Small intestine (tissue), 7 donors: ENCODE measurements around the gene RAB24. TPM values are rescaled to one million over a fixed set of nuclear protein-coding genes. Genes with fewer than 3 reads are reported as not detected.
A peak's percentile ranks its signal among the peaks of the same experiment; 100 is the strongest.

Experiments used
- DNase-seq, 2 donors: peaks; one replicate each; pipeline versions ENCODE4 v3.0.0 to v3.0.0-alpha.2; 2013
- FAIRE-seq: peaks from 2 replicates; lab custom pipeline; 2012; peaks lifted over from hg19 to GRCh38; lab: Jason Lieb, UNC
- H3K27ac ChIP-seq, 3 donors: one replicate each; pipeline ENCODE4 v1.5.1; 2013; ENCODE audit warnings: low read length in 2 of 3, mild to moderate bottlenecking in 2 of 3, control low read depth in 1 of 3, inconsistent platforms in 1 of 3, low read depth in 1 of 3, moderate library complexity in 1 of 3
- H3K27me3 ChIP-seq, 3 donors: one replicate each; pipeline ENCODE4 v1.6.1; 2013; ENCODE audit warnings: low read length in 3 of 3, inconsistent platforms in 1 of 3; ENCODE audit not compliant: control insufficient read depth in 3 of 3, insufficient read depth in 3 of 3
- H3K36me3 ChIP-seq, 3 donors: one replicate each; pipeline ENCODE4 v1.6.1; 2013; ENCODE audit warnings: low read length in 3 of 3, inconsistent platforms in 1 of 3, low read depth in 1 of 3, mild to moderate bottlenecking in 1 of 3, moderate library complexity in 1 of 3; ENCODE audit not compliant: control insufficient read depth in 3 of 3, insufficient read depth in 2 of 3
- H3K4me1 ChIP-seq, 3 donors: one replicate each; pipeline ENCODE4 v1.6.1; 2013; ENCODE audit warnings: low read length in 2 of 3, inconsistent platforms in 1 of 3, low read depth in 1 of 3, mild to moderate bottlenecking in 1 of 3, moderate library complexity in 1 of 3; ENCODE audit not compliant: control insufficient read depth in 3 of 3, insufficient read depth in 2 of 3
- H3K4me3 ChIP-seq, 3 donors: one replicate each; pipeline ENCODE4 v1.5.1; 2013; ENCODE audit warnings: low read length in 3 of 3, control low read depth in 1 of 3, inconsistent platforms in 1 of 3, low read depth in 1 of 3, mild to moderate bottlenecking in 1 of 3, moderate library complexity in 1 of 3
- H3K9me3 ChIP-seq, 2 donors: one replicate each; pipeline ENCODE4 v1.6.1; 2013; ENCODE audit warnings: low read depth in 1 of 2, low read length in 1 of 2; ENCODE audit not compliant: control insufficient read depth in 2 of 2, insufficient read depth in 1 of 2
- WGBS, 3 donors: extraction: QIAGEN DNeasy Blood & Tissue Kit; methylation state at CpG; one replicate each; pipeline ENCODE4 v1.1.7; 2013; 5-methylcytosine and 5-hydroxymethylcytosine counted together
- polyA plus RNA-seq, 4 donors: library from polyadenylated mRNA; stranded (reverse) in 3 of 4; unstranded in 1 of 4; fragments of 200-250 nt in 3 of 4; fragments of 120-200 nt in 1 of 4; gene quantifications; one replicate each; pipeline versions ENCODE4 v1.2.1 to v1.2.3, GENCODE V29; 2013
- donor health status: healthy with polysubstance abuse.
- donor health status: control.
- donor health status: control.
- donor health status: Bipolar disorder and iron deficiency.
- donor health status: healthy.

RAB24 gene
- polyA plus RNA-seq, 4 donors: 48.1 to 80.1 (median 73.0) TPM

GRCh38 chr5:177330991-177331842 is 27.7 kb upstream of the RAB24 start:
- H3K9me3 ChIP-seq: no peaks in the 10 kb centered on the region
- FAIRE-seq (no peak), DNase-seq (no peak)
- H3K27ac ChIP-seq: no peak overlapping the region
- no peak overlapping the region for H3K4me3 ChIP-seq
- 78 to 84% (median 83%) methylated on average over 24 to 27 of the region's 27 CpGs for WGBS, 3 donors
- no peaks in the 10 kb centered on the region for H3K27me3 ChIP-seq
- peaks cover 0 to 10% (median 0%) of the 10 kb centered on the region in 3 donors for H3K4me1 ChIP-seq
- peaks cover 10 to 77% (median 15%) of the 10 kb centered on the region in 3 donors for H3K36me3 ChIP-seq

- FAIRE-seq (no peak), DNase-seq (no peak)
- WGBS, 3 donors: 83 to 86% (median 83%) methylated on average over 6 of the region's 6 CpGs
- no peaks in the 10 kb centered on the region for H3K9me3 ChIP-seq
- H3K4me1 ChIP-seq: peaks cover 0 to 20% (median 0%) of the 10 kb centered on the region in 3 donors
- H3K36me3 ChIP-seq: peaks cover 7 to 64% (median 15%) of the 10 kb centered on the region in 3 donors
- no peak overlapping the region for H3K27ac ChIP-seq
- H3K27me3 ChIP-seq: no peaks in the 10 kb centered on the region
- no peak overlapping the region for H3K4me3 ChIP-seq
Observed at GRCh38 chr5:177329883-177330282, 26.4 kb upstream of the RAB24 start.

GRCh38 chr5:177328545-177329231 is 25.2 kb upstream of the RAB24 start:
- peaks cover 4 to 54% (median 9%) of the 10 kb centered on the region in 3 donors for H3K36me3 ChIP-seq
- DNase-seq: no peak

GRCh38 chr5:177327539-177328522 is 24.3 kb upstream of the RAB24 start:
- 74 to 84% (median 75%) methylated on average over 28 of the region's 28 CpGs for WGBS, 3 donors
- Histone ChIP-seq H3K36me3 (peaks cover 2 to 46% (median 2%) of the 10 kb centered on the region in 3 donors), H3K4me1 (peaks cover 0 to 21% (median 0%) of the 10 kb centered on the region in 3 donors), H3K4me3 (no peak overlapping the region), H3K9me3 (no peaks in the 10 kb centered on the region), H3K27me3 (no peaks in the 10 kb centered on the region), H3K27ac (peak overlapping the region in 2 of 3 donors; percentile 1 to 39)
- DNase-seq: peak in 1 of 2 donors; percentile 25
- FAIRE-seq: no peak

More at GRCh38 chr5:177328545-177329231, 25.2 kb upstream of the RAB24 start:
- Histone ChIP-seq H3K9me3 (no peaks in the 10 kb centered on the region), H3K27me3 (no peaks in the 10 kb centered on the region), H3K4me3 (no peak overlapping the region), H3K27ac (no peak overlapping the region), H3K4me1 (peaks cover 0 to 21% (median 0%) of the 10 kb centered on the region in 3 donors)
- no peak for FAIRE-seq
- WGBS, 3 donors: 87 to 93% (median 93%) methylated on average over 19 of the region's 19 CpGs

- DNase-seq: peak; percentile 69 to 80
- H3K27ac ChIP-seq: peak overlapping the region in 1 of 3 donors; percentile 58
- FAIRE-seq: no peak
- WGBS, 3 donors: 12 to 62% (median 38%) methylated on average over 1 of the region's 1 CpG
- no peaks in the 10 kb centered on the region for H3K9me3 ChIP-seq
- H3K36me3 ChIP-seq: peaks cover 0 to 29% (median 2%) of the 10 kb centered on the region in 3 donors
- peaks cover 0 to 21% (median 0%) of the 10 kb centered on the region in 3 donors for H3K4me1 ChIP-seq
- no peaks in the 10 kb centered on the region for H3K27me3 ChIP-seq
- H3K4me3 ChIP-seq: no peak overlapping the region
Observed at GRCh38 chr5:177325868-177326381, 22.4 kb upstream of the RAB24 start.

GRCh38 chr5:177320879-177321278 is 17.4 kb upstream of the RAB24 start:
- FAIRE-seq: no peak
- H3K4me1 ChIP-seq: peaks cover 0 to 11% (median 0%) of the 10 kb centered on the region in 3 donors
- H3K9me3 ChIP-seq: no peaks in the 10 kb centered on the region
- 80 to 93% (median 92%) methylated on average over 7 of the region's 7 CpGs for WGBS, 3 donors
- no peaks in the 10 kb centered on the region for H3K27me3 ChIP-seq
- H3K4me3 ChIP-seq: no peak overlapping the region
- DNase-seq: no peak
- no peak overlapping the region for H3K27ac ChIP-seq
- H3K36me3 ChIP-seq: peaks cover 0 to 24% (median 0%) of the 10 kb centered on the region in 3 donors

DNA sequence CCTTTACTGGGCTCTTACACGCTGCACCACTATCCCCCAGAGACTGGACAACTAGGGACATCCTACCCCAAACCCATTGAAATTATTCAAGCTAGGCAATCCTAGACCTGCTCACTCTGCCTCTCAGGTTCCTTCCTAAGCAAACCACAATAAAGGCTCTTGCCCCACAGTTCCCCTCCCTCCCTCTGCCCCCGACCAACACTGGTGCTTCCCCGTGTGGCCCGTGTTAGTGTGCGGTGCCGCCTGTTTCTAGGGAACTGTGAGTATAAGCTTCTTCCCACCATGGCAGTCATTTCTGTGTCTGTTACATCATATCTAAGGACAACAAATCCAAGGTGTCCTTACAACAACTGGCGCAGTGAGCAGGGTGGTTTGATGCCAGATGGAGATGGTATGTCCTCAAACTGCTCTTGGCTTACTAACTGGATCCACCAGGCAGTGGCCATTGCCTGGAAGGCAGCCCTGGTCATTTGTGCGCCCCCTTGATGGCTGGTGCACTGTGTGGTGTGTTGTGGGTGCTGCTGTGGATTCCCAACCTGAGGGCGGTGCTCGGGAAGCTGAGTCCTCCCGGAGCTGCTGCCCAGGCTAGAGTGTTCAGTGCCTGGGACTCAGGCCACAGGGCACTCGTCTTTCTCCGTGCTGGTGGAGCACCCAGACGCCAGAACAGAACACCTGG is 16.5 kb upstream of the RAB24 start:
- 91 to 93% (median 92%) methylated on average over 14 of the region's 14 CpGs for WGBS, 3 donors
- DNase-seq: no peak
- Histone ChIP-seq H3K27me3 (no peaks in the 10 kb centered on the region), H3K27ac (no peak overlapping the region), H3K4me3 (no peak overlapping the region), H3K9me3 (no peaks in the 10 kb centered on the region), H3K36me3 (peaks cover 0 to 30% (median 0%) of the 10 kb centered on the region in 3 donors), H3K4me1 (peaks cover 0 to 2% (median 0%) of the 10 kb centered on the region in 3 donors)
- FAIRE-seq: no peak
